PC-9 (cell line): ENCODE data around the gene CD300C.

ENCODE experiments used
- CTCF ChIP-seq: fragments of 200-600 bp; sonication (generic); conservative IDR thresholded peaks from 2 replicates; pipeline ENCODE4 v1.6.1; 2017; ENCODE audit warnings: mixed run types, antibody characterized with exemption, mild to moderate bottlenecking, moderate library complexity
- EZH2 ChIP-seq: fragments of 200-600 bp; sonication (generic); IDR thresholded peaks from 2 replicates; pipeline ENCODE4 v1.8.0; 2017; ENCODE audit warnings: antibody characterized with exemption, low read depth

- TF ChIP-seq CTCF (no peak), EZH2 (no peak)
Observed at GRCh38 chr17:74528491-74529199, 17.3 kb downstream of the CD300C start.
